Type B pancreatic cell (in vitro differentiated cells): Measurements from ENCODE around the gene GANAB. TPM values are rescaled to one million over a fixed set of nuclear protein-coding genes. Genes with fewer than 3 reads are reported as not detected.

Experiments used
- DNase-seq: peaks from one replicate; pipeline ENCODE4 v3.0.0; 2021; ENCODE audit warnings: mixed read lengths; ENCODE audit not compliant: unreplicated experiment; ENCODE audit errors: extremely low spot score
- H3K27ac Mint-ChIP-seq: 2 replicates; pipeline ENCODE4 v1.8.0; 2021; ENCODE audit warnings: mild to moderate bottlenecking, mixed read lengths
- H3K27me3 Mint-ChIP-seq: 2 replicates; pipeline ENCODE4 v1.8.0; 2021; ENCODE audit warnings: mixed read lengths
- H3K36me3 Mint-ChIP-seq: 2 replicates; pipeline ENCODE4 v1.8.0; 2021; ENCODE audit warnings: mixed read lengths
- H3K4me1 Mint-ChIP-seq: one replicate; pipeline ENCODE4 v1.8.0; 2021; ENCODE audit warnings: mixed read lengths; ENCODE audit not compliant: unreplicated experiment
- H3K4me3 Mint-ChIP-seq: 2 replicates; pipeline ENCODE4 v1.8.0; 2021; ENCODE audit warnings: mild to moderate bottlenecking, mixed read lengths
- H3K9me3 Mint-ChIP-seq: 2 replicates; pipeline ENCODE4 v1.8.0; 2021; ENCODE audit warnings: mixed read lengths
- CTCF ChIP-seq: fragments of 200-600 bp; sonication (generic); conservative IDR thresholded peaks from 2 replicates; pipeline ENCODE4 v1.5.0; 2021; ENCODE audit warnings: antibody characterized with exemption, mild to moderate bottlenecking
- total RNA-seq: library from RNA; stranded (reverse); gene quantifications from 2 replicates; pipeline ENCODE4 v1.2.1, GENCODE V29; 2021; ENCODE audit warnings: low replicate concordance

The GANAB gene
- total RNA-seq, 1 donor from 2014 or later: 372 TPM

- H3K27ac Mint-ChIP-seq: peak overlapping the region; percentile 80
- peaks cover 3% of the 10 kb centered on the region for H3K27me3 Mint-ChIP-seq
- no peak for DNase-seq
- peaks cover 25% of the 10 kb centered on the region for H3K36me3 Mint-ChIP-seq
- peak overlapping the region; percentile 87 for H3K4me3 Mint-ChIP-seq
- H3K9me3 Mint-ChIP-seq: no peaks in the 10 kb centered on the region
- peaks cover 59% of the 10 kb centered on the region for H3K4me1 Mint-ChIP-seq
- TF ChIP-seq CTCF: no peak
These were observed 43.4 kb downstream of the GANAB start for GRCh38 chr11:62603072-62603408.

GRCh38 chr11:62602141-62603071, 44.0 kb downstream of the GANAB start:
- peaks cover 3% of the 10 kb centered on the region for H3K27me3 Mint-ChIP-seq
- peak overlapping the region; percentile 100 for H3K27ac Mint-ChIP-seq
- TF ChIP-seq CTCF: no peak
- no peaks in the 10 kb centered on the region for H3K9me3 Mint-ChIP-seq
- peaks cover 31% of the 10 kb centered on the region for H3K36me3 Mint-ChIP-seq
- H3K4me3 Mint-ChIP-seq: peak overlapping the region; percentile 94
- DNase-seq: no peak
- peaks cover 54% of the 10 kb centered on the region for H3K4me1 Mint-ChIP-seq

GRCh38 chr11:62601372-62602140, 44.9 kb downstream of the GANAB start, which contains the start of gene MTA2:
Gene MTA2 (minus strand): TSS chr11:62601865. CDS start chr11:62601450, 415 bp downstream.
- Mint-ChIP-seq H3K27me3 (peaks cover 3% of the 10 kb centered on the region), H3K9me3 (no peaks in the 10 kb centered on the region), H3K4me1 (peaks cover 50% of the 10 kb centered on the region), H3K4me3 (peak within 1 kb of the TSS; percentile 94), H3K36me3 (peaks cover 31% of the 10 kb centered on the region), H3K27ac (peak within 1 kb of the TSS; percentile 100)
- peak; percentile 100 for DNase-seq
- TF ChIP-seq CTCF: no peak

GRCh38 chr11:62601122-62601371, 45.4 kb downstream of the GANAB start:
- H3K27me3 Mint-ChIP-seq: peaks cover 3% of the 10 kb centered on the region
- peaks cover 31% of the 10 kb centered on the region for H3K36me3 Mint-ChIP-seq
- TF ChIP-seq CTCF: no peak
- peak overlapping the region; percentile 100 for H3K27ac Mint-ChIP-seq
- no peaks in the 10 kb centered on the region for H3K9me3 Mint-ChIP-seq
- H3K4me1 Mint-ChIP-seq: peaks cover 47% of the 10 kb centered on the region
- peak overlapping the region; percentile 94 for H3K4me3 Mint-ChIP-seq
- DNase-seq: no peak

GRCh38 chr11:62600367-62601121, 45.9 kb downstream of the GANAB start:
- Mint-ChIP-seq H3K27ac (peak overlapping the region; percentile 100), H3K36me3 (peaks cover 31% of the 10 kb centered on the region), H3K4me3 (peak overlapping the region; percentile 94), H3K9me3 (no peaks in the 10 kb centered on the region), H3K27me3 (peaks cover 3% of the 10 kb centered on the region), H3K4me1 (peaks cover 46% of the 10 kb centered on the region)
- DNase-seq: no peak
- TF ChIP-seq CTCF: no peak
